ENCODE results near the gene RAB40C. TPM values are rescaled to one million over a fixed set of nuclear protein-coding genes. Genes with fewer than 3 reads are reported as not detected.

The RAB40C gene
- total RNA-seq, 1 experiment from 2014 or later: 22.5 TPM

- TF ChIP-seq E2F1 (CRISPR knock-in tag; IDR thresholded peaks at IDR 0.05) (no peak), NR1H2 (CRISPR knock-in tag; IDR thresholded peaks at IDR 0.05) (no peak), TP53 (CRISPR knock-in tag; IDR thresholded peaks at IDR 0.05) (no peak), ZNF671 (CRISPR knock-in tag; IDR thresholded peaks at IDR 0.05) (no peak), RORB (CRISPR knock-in tag; IDR thresholded peaks at IDR 0.05) (no peak), CBFB (CRISPR knock-in tag; IDR thresholded peaks at IDR 0.05; ENCODE audit: low read depth) (no peak), AR (CRISPR knock-in tag; IDR thresholded peaks at IDR 0.05) (no peak), RELA (CRISPR knock-in tag; IDR thresholded peaks at IDR 0.05; ENCODE audit: borderline replicate concordance) (no peak), ESRRA (CRISPR knock-in tag; IDR thresholded peaks at IDR 0.05; ENCODE audit: borderline replicate concordance) (no peak), PRDM15 (CRISPR knock-in tag; IDR thresholded peaks at IDR 0.05) (no peak), MAX (CRISPR knock-in tag; IDR thresholded peaks at IDR 0.05) (no peak)
These were observed 69.8 kb downstream of the RAB40C start (continued) for GRCh38 chr16:659618-660017.

- ChIA-PET CTCF (interaction anchor here (0.5 to 3.3 kb wide), 26 partner anchors 11 to 1363 kb away, joined by 3 to 54 read pairs (median 4); partner anchors contain the start of genes AXIN1, CAPN15, CCDC78 and METTL26), POLR2A (interaction anchor here (1.0 to 1.4 kb wide), 2 partner anchors 11 to 22 kb away, joined by 3 to 5 read pairs; partner anchors contain the start of gene WDR90)
- Mint-ChIP-seq H3K4me3 (no peak overlapping the region), H3K27me3 (ENCODE audit: low read depth) (no peaks in the 10 kb centered on the region), H3K4me1 (peaks cover 4% of the 10 kb centered on the region), H3K9me3 (no peaks in the 10 kb centered on the region), H3K27ac (no peak overlapping the region), H3K36me3 (no peaks in the 10 kb centered on the region)
- no peak for TF ChIP-seq RELA (CRISPR knock-in tag; IDR thresholded peaks at IDR 0.05; ENCODE audit: borderline replicate concordance)
- TF ChIP-seq HMGA2 (CRISPR knock-in tag; IDR thresholded peaks at IDR 0.05): no peak
- no peak for TF ChIP-seq E2F5 (CRISPR knock-in tag; IDR thresholded peaks at IDR 0.05)
- no peak for TF ChIP-seq TEAD1 (CRISPR knock-in tag; IDR thresholded peaks at IDR 0.05)
- no peak for TF ChIP-seq ZNF219 (CRISPR knock-in tag; IDR thresholded peaks at IDR 0.05; ENCODE audit: borderline replicate concordance)
- no peak for TF ChIP-seq PRRX2 (CRISPR knock-in tag; IDR thresholded peaks at IDR 0.05)
- no peak for TF ChIP-seq E2F4 (CRISPR knock-in tag; IDR thresholded peaks at IDR 0.05; ENCODE audit: borderline replicate concordance, low read depth)
- no peak for TF ChIP-seq E2F1 (CRISPR knock-in tag; IDR thresholded peaks at IDR 0.05)
- no peak for ATAC-seq
- DNase-seq (ENCODE audit: low spot score): no peak
These were observed 70.2 kb downstream of the RAB40C start for GRCh38 chr16:660132-660458.

Data from WTC11 (cell line).